Transverse colon (tissue), 4 donors: ENCODE results near the gene PSAP. TPM values are rescaled to one million over a fixed set of nuclear protein-coding genes. Genes with fewer than 3 reads are reported as not detected.
A peak's percentile ranks its signal among the peaks of the same experiment; 100 is the strongest.
"Not testable (repeated sequence)": the region's sequence is repeated elsewhere in the genome, so short reads cannot be mapped to it uniquely, and the experiment has no call there.

ENCODE experiments used
- DNase-seq: peaks from one replicate; pipeline ENCODE4 v3.0.0-alpha.2; 2019
- H3K27ac ChIP-seq, 4 donors: fragments of 200-600 bp; sonication (generic); 2 replicates each; pipeline ENCODE4 v1.5.1; 2016 to 2018; ENCODE audit warnings: inconsistent platforms in 4 of 4
- H3K27me3 ChIP-seq: fragments of 200-600 bp; sonication (generic); 2 replicates; pipeline ENCODE4 v1.5.1; 2017; ENCODE audit warnings: inconsistent platforms
- H3K36me3 ChIP-seq, 4 donors: fragments of 200-600 bp; sonication (generic); 2 replicates each; pipeline ENCODE4 v1.5.1; 2017 to 2019; ENCODE audit warnings: inconsistent platforms in 4 of 4
- H3K4me1 ChIP-seq, 4 donors: fragments of 200-600 bp; sonication (generic); 2 replicates each; pipeline ENCODE4 v1.5.1; 2017 to 2020; ENCODE audit warnings: inconsistent platforms in 4 of 4
- H3K4me3 ChIP-seq, 4 donors: fragments of 200-600 bp; sonication (generic); 1 replicate in 1 of 4; 2 replicates in 3 of 4; pipeline versions ENCODE4 v1.5.1 to v1.6.1; 2017 to 2019; ENCODE audit warnings: inconsistent platforms in 4 of 4
- H3K9me3 ChIP-seq, 2 donors: fragments of 200-600 bp; sonication (generic); 2 replicates each; pipeline ENCODE4 v1.5.1; 2017 to 2019; ENCODE audit warnings: inconsistent platforms in 2 of 2
- CTCF ChIP-seq, 5 experiments: fragments of 200-600 bp in 3 of 5; fragments of 450-650 bp in 2 of 5; sonication (generic) in 3 of 5; IDR thresholded peaks; 1 replicate in 2 of 5; 2 replicates in 3 of 5; pipeline ENCODE4 v1.5.1; 2016 to 2017; ENCODE audit warnings: antibody characterized with exemption in 5 of 5, inconsistent platforms in 3 of 5, mild to moderate bottlenecking in 2 of 5, moderate library complexity in 1 of 5
- EP300 ChIP-seq: sonication (generic); formaldehyde crosslinking; IDR thresholded peaks from one replicate; pipeline ENCODE4 v1.6.1; 2017; ENCODE audit warnings: antibody characterized with exemption, low read depth
- POLR2A ChIP-seq: fragments of 450-650 bp; IDR thresholded peaks from one replicate; pipeline ENCODE4 v1.6.1; 2016; ENCODE audit warnings: antibody characterized with exemption, mild to moderate bottlenecking, moderate library complexity
- POLR2AphosphoS5 ChIP-seq, 3 donors: sonication (generic); formaldehyde crosslinking; IDR thresholded peaks; one replicate each; pipeline ENCODE4 v1.6.1; 2016; ENCODE audit warnings: antibody characterized with exemption in 3 of 3
- WGBS, 2 donors: methylation state at CpG; one replicate each; pipeline ENCODE4 v1.1.5; 2018; ENCODE audit warnings: low coverage in 1 of 2; 5-methylcytosine and 5-hydroxymethylcytosine counted together
- in situ Hi-C, 4 donors: fragments of 200-750 bp; cut with MboI; loops; one replicate each; pipeline versions ENCODE4 v1.15.0 to v1.15.1; 2017; ENCODE audit warnings: low sequenced_read_pairs in 3 of 4, low pct_ligation_motif_present in 1 of 4, low pct_unique_long_range_greater_than_20kb in 1 of 4
- intact Hi-C: fragments of 100-400 bp; cut with DNase I; formaldehyde crosslinking; loops from one replicate; pipeline ENCODE4 v1.15.1; 2023; ENCODE audit warnings: low total_unique reads
- total RNA-seq, 4 donors: library from RNA; depleted of rRNA; stranded (reverse); fragments of >200 nt; gene quantifications; one replicate each; pipeline ENCODE4 v1.1.0, GENCODE V29; 2016

Gene PSAP
- total RNA-seq, 4 donors from 2014 or later, result 383 to 667 (median 478) TPM

- DNase-seq, result no peak
- intact Hi-C loops, result no loop called here
- H3K27me3 ChIP-seq, result no peaks in the 10 kb centered on the region
- TF ChIP-seq POLR2A (no peak), CTCF (IDR thresholded peaks at IDR 0.05) (no peak), POLR2AphosphoS5 (IDR thresholded peaks at IDR 0.05) (no peak), EP300 (no peak)
- H3K27ac ChIP-seq, result no peak overlapping the region
- 75 to 91% methylated on average over 3 to 4 of the region's 4 CpGs for WGBS, 2 donors
- no peaks in the 10 kb centered on the region for H3K9me3 ChIP-seq
- no peak overlapping the region for H3K4me3 ChIP-seq
- in situ Hi-C loops, result loop anchor here in 2 of 4 donors (25.0 kb wide), 1 partner anchor 459 kb away; no protein-coding TSS in a partner anchor
- peaks cover 0 to 10% (median 0%) of the 10 kb centered on the region in 4 donors for H3K4me1 ChIP-seq
- no peaks in the 10 kb centered on the region for H3K36me3 ChIP-seq
These were observed 26.8 kb upstream of the PSAP start for GRCh38 chr10:71877821-71878220.

GRCh38 chr10:71874680-71875354 is 23.8 kb upstream of the PSAP start:
- H3K27me3 ChIP-seq, H3K36me3 ChIP-seq, H3K4me3 ChIP-seq, DNase-seq, intact Hi-C loops, H3K27ac ChIP-seq, H3K9me3 ChIP-seq: not testable (repeated sequence)
- H3K4me1 ChIP-seq, result peaks cover 5 to 21% (median 8%) of the 10 kb centered on the region in 4 donors
- in situ Hi-C loops, result loop anchor here in 2 of 4 donors (25.0 kb wide), 1 partner anchor 462 kb away; no protein-coding TSS in a partner anchor
- 58 to 83% methylated on average over 6 to 13 of the region's 13 CpGs for WGBS, 2 donors

GRCh38 chr10:71873582-71874211 is 22.6 kb upstream of the PSAP start:
- H3K9me3 ChIP-seq, result no peaks in the 10 kb centered on the region
- H3K4me3 ChIP-seq, result no peak overlapping the region
- WGBS, 2 donors, result 59% methylated on average over 7 of the region's 7 CpGs; no CpG with 5 or more reads in 1 of the 2 donors
- H3K27me3 ChIP-seq, result no peaks in the 10 kb centered on the region
- in situ Hi-C loops, result no loop called here
- H3K27ac ChIP-seq, result no peak overlapping the region
- H3K36me3 ChIP-seq, result no peaks in the 10 kb centered on the region
- no peak for TF ChIP-seq POLR2A
- DNase-seq, result no peak
- intact Hi-C loops, result no loop called here
- H3K4me1 ChIP-seq, result peaks cover 5 to 21% (median 8%) of the 10 kb centered on the region in 4 donors

GRCh38 chr10:71869601-71870000 is 18.6 kb upstream of the PSAP start:
- H3K27me3 ChIP-seq, H3K27ac ChIP-seq, intact Hi-C loops, in situ Hi-C loops, H3K36me3 ChIP-seq, H3K9me3 ChIP-seq, DNase-seq, H3K4me3 ChIP-seq: not testable (repeated sequence)
- 100% methylated on average over 3 of the region's 32 CpGs; no CpG with 5 or more reads in 1 of the 2 donors for WGBS, 2 donors
- peaks cover 5 to 21% (median 10%) of the 10 kb centered on the region in 4 donors for H3K4me1 ChIP-seq

- no peaks in the 10 kb centered on the region for H3K36me3 ChIP-seq
- WGBS, 2 donors, result 73 to 78% methylated on average over 3 to 5 of the region's 5 CpGs
- DNase-seq, result peak; percentile 68
- intact Hi-C loops, result no loop called here
- H3K4me3 ChIP-seq, result no peak overlapping the region
- in situ Hi-C loops, result no loop called here
- no peaks in the 10 kb centered on the region for H3K9me3 ChIP-seq
- peaks cover 5 to 15% (median 10%) of the 10 kb centered on the region in 4 donors for H3K4me1 ChIP-seq
- TF ChIP-seq POLR2A, result no peak
- no peak for TF ChIP-seq EP300
- peak in 2 of 3 donors; percentile 15 to 22 for TF ChIP-seq POLR2AphosphoS5 (IDR thresholded peaks at IDR 0.05)
- TF ChIP-seq CTCF (IDR thresholded peaks at IDR 0.05), result no peak
- H3K27ac ChIP-seq, result peak overlapping the region in 2 of 4 donors; percentile 14 to 31
- no peaks in the 10 kb centered on the region for H3K27me3 ChIP-seq
These were observed 17.2 kb upstream of the PSAP start for GRCh38 chr10:71868192-71868697.
